HG02588 (cell line): Measurements from ENCODE around the gene BCL2L1.

Experiments
- ATAC-seq: cut with Tn5 transposase; IDR thresholded peaks from one replicate; pipeline ENCODE4 v1.9.1; 2021; ENCODE audit warnings: mild to moderate bottlenecking, moderate library complexity; ENCODE audit not compliant: unreplicated experiment

Gene BCL2L1

DNA sequence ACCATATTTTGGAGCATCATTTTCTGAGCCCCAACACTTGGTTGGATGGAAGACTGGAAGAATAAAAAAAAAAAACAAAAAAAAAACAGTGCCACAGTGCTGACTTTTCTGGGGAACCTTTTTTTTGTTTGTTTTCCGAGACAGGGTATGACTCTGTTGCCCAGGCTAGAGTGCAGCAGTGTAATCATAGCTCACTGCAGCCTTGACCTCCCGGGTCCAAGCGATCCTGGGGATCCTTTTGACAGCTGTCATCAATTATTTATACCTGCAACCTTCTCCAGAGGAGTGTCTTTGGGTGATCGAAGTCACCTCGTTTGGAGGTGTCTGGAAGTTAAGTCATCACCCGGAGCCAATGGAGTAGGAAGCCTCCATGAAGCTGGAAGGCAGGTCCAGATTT, 8.7 kb upstream of the BCL2L1 start:
- ATAC-seq, result no peak

DNA sequence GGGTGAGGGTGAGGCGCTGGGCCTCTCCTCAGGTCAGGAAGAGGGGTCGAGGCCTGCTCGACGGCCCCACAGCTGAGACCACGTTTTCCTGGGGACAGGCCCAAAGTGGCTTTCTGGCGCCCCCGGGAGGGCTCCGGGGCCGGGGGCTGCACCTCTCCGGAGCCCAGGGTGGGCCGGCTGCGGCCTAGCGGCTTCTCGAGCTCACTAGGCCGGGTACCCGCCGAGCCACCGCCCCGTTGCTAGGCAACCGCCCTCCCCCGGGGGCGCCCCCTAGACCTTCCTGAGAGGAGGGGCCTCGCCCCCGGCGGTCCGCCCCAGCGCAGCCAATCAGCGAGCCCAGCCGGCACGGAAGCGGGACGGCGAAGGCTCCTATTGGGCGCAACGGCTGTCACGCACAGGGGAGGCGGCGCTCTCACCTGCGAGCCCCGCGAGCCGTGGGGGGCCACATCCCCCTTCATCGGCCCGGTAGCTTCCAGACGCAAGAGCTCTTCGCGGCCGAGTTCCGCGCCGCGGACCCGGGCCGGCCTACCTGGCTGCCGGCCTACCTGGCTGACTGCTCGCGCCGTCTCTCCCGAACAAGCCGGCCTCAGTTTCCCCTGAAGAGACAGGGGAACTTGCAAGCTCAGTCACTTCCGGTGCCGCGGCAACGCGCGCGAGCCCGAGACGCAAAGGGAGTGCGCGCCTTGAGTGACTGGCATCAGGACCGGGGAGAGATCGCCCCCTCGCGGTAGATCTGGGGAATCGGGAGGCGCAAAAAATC, 831 bp upstream of the BCL2L1 start:
- peak; percentile 87 for ATAC-seq

GRCh38 chr20:31723069-31723318, 326 bp upstream of the BCL2L1 start:
- ATAC-seq, result no peak

GRCh38 chr20:31721408-31722256, 1.0 kb downstream of the BCL2L1 start:
- no peak for ATAC-seq

DNA sequence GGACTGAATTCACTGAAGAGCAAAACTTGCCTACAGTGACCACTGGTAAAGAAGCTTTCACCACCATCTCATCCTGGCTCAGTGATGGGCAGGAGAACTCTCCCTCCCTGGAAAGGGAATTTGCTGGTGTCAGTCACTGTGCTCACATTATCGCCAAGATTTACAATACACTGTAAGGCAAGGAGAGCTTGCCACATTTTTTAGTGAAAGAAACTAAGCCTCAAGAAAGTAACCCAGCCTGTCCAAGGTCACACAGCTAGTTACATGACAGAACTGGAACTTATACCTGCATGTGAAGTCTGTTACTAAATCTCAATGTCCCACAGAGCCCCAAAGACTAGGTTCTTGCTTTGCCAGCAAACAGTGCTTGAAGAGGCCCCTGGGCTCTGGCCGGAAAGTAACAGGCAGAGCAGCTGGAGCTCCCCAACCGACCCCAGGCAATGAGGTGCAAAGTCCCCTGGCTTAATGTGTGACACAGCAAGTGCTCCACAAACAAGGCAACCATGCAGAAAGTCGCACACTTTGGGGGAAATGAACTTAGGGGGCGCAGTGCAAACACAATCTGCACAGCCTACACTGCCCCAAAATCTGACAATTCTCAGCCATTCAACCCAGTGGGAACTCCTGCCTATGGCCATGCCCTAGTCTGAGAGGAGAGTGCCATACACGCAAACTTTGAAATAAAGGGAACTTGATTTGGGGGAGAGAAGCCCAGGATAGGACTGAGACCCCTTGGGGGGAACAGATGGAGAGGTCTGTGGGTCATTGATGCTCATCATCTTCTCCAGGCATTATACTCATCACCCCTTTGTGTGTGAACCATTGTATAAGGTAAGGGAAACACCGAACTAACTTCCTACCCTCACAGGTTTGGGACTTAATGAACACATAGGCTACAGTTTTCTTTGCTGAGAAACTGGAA, 1.9 kb downstream of the BCL2L1 start:
- ATAC-seq, result no peak

- ATAC-seq, result no peak
Measured at GRCh38 chr20:31719644-31720485, 2.8 kb downstream of the BCL2L1 start.

GRCh38 chr20:31718952-31719643, 3.6 kb downstream of the BCL2L1 start:
- ATAC-seq, result no peak

DNA sequence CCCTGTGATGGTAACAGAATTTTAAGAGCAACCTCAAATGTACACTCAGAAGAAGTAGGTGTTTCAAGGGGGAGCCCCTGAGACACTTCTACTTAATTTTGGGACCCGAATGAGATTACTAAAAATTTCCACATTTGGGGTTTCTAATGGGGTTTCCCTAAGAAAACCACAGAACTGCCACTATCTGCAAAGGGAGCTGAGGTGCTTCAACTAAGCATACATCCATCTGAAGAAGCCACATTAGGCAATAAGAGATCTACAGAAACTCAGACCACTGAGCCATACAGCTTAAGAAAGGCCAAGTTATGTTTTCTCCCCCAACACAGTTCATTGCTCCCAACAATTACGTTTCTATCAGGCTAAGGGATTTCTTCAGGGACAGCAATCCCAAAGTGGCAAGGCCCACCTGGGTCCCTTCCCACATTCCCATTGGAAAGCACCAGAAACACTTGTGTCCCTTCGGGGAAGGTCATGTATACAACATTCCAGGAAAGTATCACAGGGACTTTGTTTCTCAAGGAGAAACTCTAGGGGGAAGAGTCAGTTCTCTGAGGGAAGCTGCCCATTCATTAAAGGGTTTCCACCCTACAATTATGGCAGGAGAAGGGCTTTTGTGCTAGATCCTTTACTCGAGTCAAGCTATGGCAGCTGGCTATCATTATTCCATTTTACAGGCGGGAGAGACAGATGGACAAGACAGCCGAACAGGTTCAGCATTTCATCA, 5.0 kb downstream of the BCL2L1 start:
- peak; percentile 44 for ATAC-seq

DNA sequence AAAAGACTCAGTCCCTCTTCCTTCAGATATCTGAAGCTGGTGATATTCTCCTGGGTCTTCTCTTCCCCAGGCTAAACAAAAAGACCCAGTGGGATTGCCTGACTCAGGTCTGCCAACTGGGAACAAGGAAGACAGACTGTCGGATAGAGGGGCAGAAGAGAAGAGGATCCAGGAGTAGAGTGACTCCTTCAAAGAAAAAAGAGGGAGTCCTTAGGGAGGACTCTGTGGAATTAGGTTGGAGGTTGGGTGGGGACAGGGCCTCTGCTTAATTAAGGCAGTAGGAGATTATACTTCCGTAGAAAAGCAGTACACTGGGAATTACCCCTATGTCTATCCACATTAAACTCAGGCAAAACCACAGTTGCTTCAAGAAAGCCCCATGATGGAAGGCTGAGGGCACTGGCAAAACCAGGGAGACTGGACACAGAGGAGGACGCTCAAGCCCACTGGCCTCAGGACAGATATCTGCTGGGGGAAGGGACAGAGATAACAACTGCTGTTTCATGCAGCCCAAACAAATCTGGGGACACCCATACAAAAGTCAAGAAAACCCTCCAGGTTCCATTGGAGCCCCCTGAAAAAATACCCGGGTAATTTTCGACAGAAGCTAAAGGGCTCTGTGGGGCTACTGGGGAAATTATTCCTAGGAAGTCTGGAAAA, 5.7 kb downstream of the BCL2L1 start:
- peak; percentile 22 for ATAC-seq

- no peak for ATAC-seq
Measured at GRCh38 chr20:31716351-31716750, 6.3 kb downstream of the BCL2L1 start.

DNA sequence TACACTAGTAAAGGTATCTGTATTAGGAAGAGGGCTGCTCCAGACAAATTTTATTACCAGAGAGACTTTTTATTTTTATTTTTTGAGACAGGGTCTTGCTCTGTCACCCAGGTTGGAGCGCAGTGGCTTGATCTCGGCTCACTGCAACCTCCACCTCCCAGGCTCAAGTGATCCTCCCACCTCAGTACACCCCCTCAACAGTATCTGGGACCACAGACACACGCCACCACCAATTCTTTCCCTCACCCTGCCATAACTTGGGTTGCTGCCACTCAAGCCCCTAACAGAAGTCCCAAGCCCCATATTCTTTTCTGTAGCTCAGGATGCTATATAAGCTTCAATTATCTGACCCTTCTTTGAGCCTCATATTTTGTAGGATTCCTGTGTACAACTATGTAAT, 6.9 kb downstream of the BCL2L1 start:
- ATAC-seq, result no peak

DNA sequence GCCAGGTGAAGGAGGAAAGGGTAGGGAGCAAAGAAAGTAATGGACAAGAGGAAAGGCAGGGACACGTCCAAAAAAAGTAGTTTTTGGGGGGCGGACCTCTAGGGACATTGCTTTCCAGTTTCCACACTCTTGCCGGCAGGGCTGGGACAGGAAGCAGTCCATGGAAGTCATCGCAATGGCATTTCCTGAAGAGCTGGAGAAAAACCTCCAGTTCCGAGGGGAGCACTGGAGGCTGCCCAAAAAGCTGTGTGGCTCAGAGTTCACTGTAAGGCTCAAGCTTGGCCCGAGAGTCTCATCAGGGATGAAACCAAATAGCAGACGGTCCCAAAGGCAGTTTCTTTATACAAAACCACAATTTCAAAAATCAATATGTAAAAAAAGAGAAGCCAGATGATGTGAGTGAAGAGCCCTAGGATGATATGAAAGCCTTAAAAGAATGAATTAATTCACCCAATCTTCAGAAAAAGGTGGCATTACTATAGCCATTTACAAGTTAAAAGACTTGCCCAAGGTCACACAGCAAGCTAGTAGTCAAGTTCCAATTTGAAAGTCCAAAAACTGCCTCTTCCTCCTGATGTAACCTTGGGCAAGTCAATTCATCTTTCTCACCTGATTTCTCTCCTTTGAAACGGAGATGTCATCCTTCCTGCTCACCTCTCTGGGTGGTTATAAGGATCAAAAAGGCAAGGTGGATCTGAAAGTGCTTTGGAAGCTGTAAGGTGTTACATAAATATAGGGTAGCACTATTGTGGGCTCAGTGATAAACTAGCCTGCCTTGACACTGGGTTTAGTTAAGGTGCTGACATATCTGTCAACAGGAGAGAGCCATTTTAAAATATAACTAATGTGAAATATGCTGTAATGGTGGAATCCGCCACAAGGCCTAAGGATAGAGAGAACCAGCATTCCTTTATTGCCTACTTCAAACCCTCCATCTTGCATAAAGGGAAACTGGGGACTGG, 9.1 kb downstream of the BCL2L1 start:
- no peak for ATAC-seq

GRCh38 chr20:31712564-31713311, 9.9 kb downstream of the BCL2L1 start:
- ATAC-seq, result no peak

DNA sequence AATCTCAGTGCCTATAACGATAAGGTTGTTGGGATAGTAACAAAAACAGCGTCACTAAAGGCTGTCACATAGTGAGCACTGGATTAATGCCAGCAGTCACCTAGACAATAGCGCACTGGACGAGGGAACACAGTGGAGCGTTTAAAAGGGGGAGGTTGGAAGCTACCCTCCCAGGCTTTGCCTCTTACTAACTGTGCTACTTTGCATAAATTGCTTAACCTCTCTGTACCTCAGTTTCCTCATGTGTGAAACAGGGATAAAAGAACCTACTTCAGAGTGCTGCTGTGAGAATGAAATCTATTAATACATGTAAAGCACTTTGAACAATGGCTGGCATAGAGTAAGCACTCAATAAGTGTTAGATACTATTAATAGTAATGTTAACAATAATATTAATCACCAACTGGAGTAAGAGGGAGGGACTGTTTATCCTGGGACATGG, 10.5 kb downstream of the BCL2L1 start:
- no peak for ATAC-seq

DNA sequence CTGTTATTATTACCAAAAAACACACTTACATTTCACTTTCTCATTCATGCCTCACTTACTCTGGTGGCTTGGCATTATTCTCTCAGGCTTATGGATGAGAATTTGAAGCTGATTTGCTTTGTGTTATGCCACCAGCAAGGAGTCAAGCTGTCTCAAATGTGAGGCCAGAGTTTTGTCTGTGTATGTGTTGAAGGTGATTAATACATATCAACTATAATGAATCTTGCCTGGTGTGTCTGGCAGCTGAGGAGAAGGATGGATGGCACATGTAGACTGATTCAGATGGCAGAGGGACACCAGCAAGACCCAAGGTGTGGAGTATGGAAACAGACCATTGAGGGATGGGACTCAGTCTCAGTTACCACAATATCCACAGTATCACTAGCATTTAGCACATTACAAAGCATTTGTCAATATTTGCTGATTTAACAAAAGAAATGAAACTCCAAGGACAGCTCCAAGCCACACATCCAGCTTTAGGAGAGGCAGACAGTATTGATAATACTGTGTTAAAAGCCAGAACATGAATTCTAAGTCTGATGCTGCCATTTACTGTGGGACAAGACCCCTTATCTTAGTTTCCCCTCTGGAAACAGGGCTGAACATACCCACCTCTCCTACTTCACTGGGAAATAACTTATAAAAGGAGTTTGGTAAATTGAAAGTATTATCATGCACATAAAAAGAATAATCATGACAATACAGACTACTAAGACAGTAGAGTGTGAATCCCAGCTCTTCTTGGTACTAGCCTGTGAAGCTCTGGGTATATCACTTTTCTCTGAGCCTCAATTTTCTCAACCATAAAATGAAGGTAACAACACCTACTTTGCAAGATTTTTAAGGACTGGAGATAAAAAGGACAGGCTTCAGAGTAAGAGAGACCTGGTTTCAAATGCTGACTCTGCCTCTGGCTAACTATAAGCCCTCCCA, 11.2 kb downstream of the BCL2L1 start:
- no peak for ATAC-seq
